ENCODE results near the gene TNFAIP2. TPM values are rescaled to one million over a fixed set of nuclear protein-coding genes. Genes with fewer than 3 reads are reported as not detected.

Gene TNFAIP2
- total RNA-seq, 1 experiment from 2014 or later: 142 TPM

GRCh38 chr14:103093856-103094405, 29.3 kb upstream of the TNFAIP2 start:
- no peak for DNase-seq (ENCODE audit: low read depth)

- no peak for DNase-seq (ENCODE audit: low read depth)
Observed at GRCh38 chr14:103094406-103095209, 28.7 kb upstream of the TNFAIP2 start, which contains the start of gene EXOC3L4. TSS of gene EXOC3L4 (plus strand) at chr14:103094725. CDS start at chr14:103100220, 5,495 bp downstream.

GRCh38 chr14:103095210-103095778, 28.0 kb upstream of the TNFAIP2 start:
- no peak for DNase-seq (ENCODE audit: low read depth)

- no peak for DNase-seq (ENCODE audit: low read depth)
Observed at GRCh38 chr14:103096387-103096786, 26.9 kb upstream of the TNFAIP2 start.

- DNase-seq (ENCODE audit: low read depth): no peak
Observed at GRCh38 chr14:103097244-103097993, 25.8 kb upstream of the TNFAIP2 start.

GRCh38 chr14:103097994-103098957, 25.0 kb upstream of the TNFAIP2 start:
- no peak for DNase-seq (ENCODE audit: low read depth)

GRCh38 chr14:103099081-103099732, 24.1 kb upstream of the TNFAIP2 start:
- no peak for DNase-seq (ENCODE audit: low read depth)

- DNase-seq (ENCODE audit: low read depth): no peak
Observed at GRCh38 chr14:103099733-103100280, 23.5 kb upstream of the TNFAIP2 start.

GRCh38 chr14:103100281-103101121, 22.8 kb upstream of the TNFAIP2 start:
- DNase-seq (ENCODE audit: low read depth): no peak

- DNase-seq (ENCODE audit: low read depth): no peak
Observed at GRCh38 chr14:103101257-103101962, 21.9 kb upstream of the TNFAIP2 start.

- no peak for DNase-seq (ENCODE audit: low read depth)
Observed at GRCh38 chr14:103101963-103102688, 21.1 kb upstream of the TNFAIP2 start.

GRCh38 chr14:103102689-103103260, 20.5 kb upstream of the TNFAIP2 start:
- no peak for DNase-seq (ENCODE audit: low read depth)

GRCh38 chr14:103103461-103104388, 19.5 kb upstream of the TNFAIP2 start:
- DNase-seq (ENCODE audit: low read depth): peak; percentile 73

- DNase-seq (ENCODE audit: low read depth): no peak
Observed at GRCh38 chr14:103104389-103104653, 18.9 kb upstream of the TNFAIP2 start.

GRCh38 chr14:103104654-103105452, 18.4 kb upstream of the TNFAIP2 start:
- peak; percentile 64 for DNase-seq (ENCODE audit: low read depth)
